Measurements from ENCODE around the gene CDHR5. TPM values are rescaled to one million over a fixed set of nuclear protein-coding genes. Genes with fewer than 3 reads are reported as not detected.

CDHR5 gene
- total RNA-seq, 4 donors from 2014 or later: 0.95 to 1.8 TPM; not detected in 2

- DNase-seq (no peak), ATAC-seq (no peak)
- TF ChIP-seq CTCF (IDR thresholded peaks at IDR 0.05 in 4 of 5, conservative IDR thresholded peaks at IDR 0.05 in 1 of 5): no peak
- no peak for TF ChIP-seq POLR2A (IDR thresholded peaks at IDR 0.05)
- H3K9me3 ChIP-seq: no peaks in the 10 kb centered on the region
- no peaks in the 10 kb centered on the region for H3K36me3 ChIP-seq
- no peaks in the 10 kb centered on the region for H3K4me1 ChIP-seq
- H3K4me3 ChIP-seq: no peak overlapping the region
- in situ Hi-C loops (cut with MboI; ENCODE audit: low sequenced_read_pairs in 4 of 4) (no loop called here), intact Hi-C loops (cut with DNase I; ENCODE audit: low total_unique reads) (no loop called here)
- H3K27me3 ChIP-seq: peaks cover 21 to 27% (median 25%) of the 10 kb centered on the region in 3 donors
- no peak overlapping the region for H3K27ac ChIP-seq
These were observed 15.4 kb upstream of the CDHR5 start for GRCh38 chr11:640021-640706.

GRCh38 chr11:639332-639955 is 14.7 kb upstream of the CDHR5 start:
- Histone ChIP-seq H3K4me3 (no peak overlapping the region), H3K4me1 (no peaks in the 10 kb centered on the region), H3K27me3 (peaks cover 21 to 27% (median 25%) of the 10 kb centered on the region in 3 donors), H3K36me3 (no peaks in the 10 kb centered on the region), H3K9me3 (no peaks in the 10 kb centered on the region), H3K27ac (no peak overlapping the region)
- in situ Hi-C loops (cut with MboI; ENCODE audit: low sequenced_read_pairs in 4 of 4) (no loop called here), intact Hi-C loops (cut with DNase I; ENCODE audit: low total_unique reads) (no loop called here)
- TF ChIP-seq CTCF (IDR thresholded peaks at IDR 0.05 in 4 of 5, conservative IDR thresholded peaks at IDR 0.05 in 1 of 5) (no peak), POLR2A (IDR thresholded peaks at IDR 0.05) (no peak)
- ATAC-seq (no peak), DNase-seq (no peak)

- ATAC-seq (no peak), DNase-seq (no peak)
- Histone ChIP-seq H3K27ac (no peak overlapping the region), H3K4me3 (no peak overlapping the region), H3K9me3 (no peaks in the 10 kb centered on the region), H3K27me3 (peaks cover 21 to 27% (median 25%) of the 10 kb centered on the region in 3 donors), H3K36me3 (no peaks in the 10 kb centered on the region), H3K4me1 (no peaks in the 10 kb centered on the region)
- intact Hi-C loops (cut with DNase I; ENCODE audit: low total_unique reads) (no loop called here), in situ Hi-C loops (cut with MboI; ENCODE audit: low sequenced_read_pairs in 4 of 4) (no loop called here)
- TF ChIP-seq CTCF (IDR thresholded peaks at IDR 0.05 in 4 of 5, conservative IDR thresholded peaks at IDR 0.05 in 1 of 5) (no peak), POLR2A (IDR thresholded peaks at IDR 0.05) (no peak)
These were observed 14.0 kb upstream of the CDHR5 start for GRCh38 chr11:638631-639331.

GRCh38 chr11:637593-638521 is 13.1 kb upstream of the CDHR5 start:
- Histone ChIP-seq H3K27ac (no peak overlapping the region), H3K4me1 (peaks cover 6 to 7% of the 10 kb centered on the region in 2 donors), H3K9me3 (no peaks in the 10 kb centered on the region), H3K27me3 (peaks cover 21 to 27% (median 25%) of the 10 kb centered on the region in 3 donors), H3K4me3 (no peak overlapping the region), H3K36me3 (no peaks in the 10 kb centered on the region)
- DNase-seq: no peak
- in situ Hi-C loops (cut with MboI; ENCODE audit: low sequenced_read_pairs in 4 of 4): no loop called here
- ATAC-seq: no peak
- intact Hi-C loops (cut with DNase I; ENCODE audit: low total_unique reads): no loop called here
- TF ChIP-seq POLR2A (IDR thresholded peaks at IDR 0.05): no peak
- TF ChIP-seq CTCF (IDR thresholded peaks at IDR 0.05 in 4 of 5, conservative IDR thresholded peaks at IDR 0.05 in 1 of 5): no peak

All from gastrocnemius medialis (tissue), 4 donors.